ENCODE data around the gene KLK8. TPM values are rescaled to one million over a fixed set of nuclear protein-coding genes. Genes with fewer than 3 reads are reported as not detected.

The KLK8 gene
- total RNA-seq, 1 experiment from 2014 or later: 2.7 TPM

GRCh38 chr19:51018745-51019543 lies 17.5 kb upstream of the KLK8 start:
- no peak overlapping the region for H3K27ac Mint-ChIP-seq
- peaks cover 15 to 28% of the 10 kb centered on the region in 2 experiments for H3K4me1 Mint-ChIP-seq
- peaks cover 0 to 13% of the 10 kb centered on the region in 2 experiments; a peak in 4 of 5 replicates for H3K9me3 Mint-ChIP-seq
- H3K9me3 ChIP-seq (ENCODE audit: control insufficient read depth, low read depth, low read length): no peaks in the 10 kb centered on the region
- H3K4me2 ChIP-seq (ENCODE audit: insufficient read depth, insufficient read length, low read length): peak overlapping the region; percentile 79
- no peak overlapping the region for H2AK5ac ChIP-seq (ENCODE audit: insufficient read length, low read length)
- peak overlapping the region; percentile 55 to 89 for H3K4me3 Mint-ChIP-seq
- H3K27me3 ChIP-seq (ENCODE audit: insufficient read depth, low read length): no peaks in the 10 kb centered on the region; the same call in 1 of the 2 replicates
- H2BK120ac ChIP-seq (ENCODE audit: low read depth, low read length, poor library complexity, severe bottlenecking): no peak overlapping the region
- H3K4me1 ChIP-seq (ENCODE audit: insufficient read depth, low read length): no peaks in the 10 kb centered on the region
- H3K56ac ChIP-seq (ENCODE audit: insufficient read length, low read depth, low read length): no peak overlapping the region
- H3K4ac ChIP-seq (ENCODE audit: low read depth, low read length): no peak overlapping the region
- no peak overlapping the region for H4K5ac ChIP-seq (ENCODE audit: insufficient read length, low read depth, low read length)
- H4K20me1 ChIP-seq (ENCODE audit: control insufficient read depth, insufficient read depth, insufficient read length): no peaks in the 10 kb centered on the region
- H3K79me2 ChIP-seq (ENCODE audit: insufficient read depth, low read length): no peaks in the 10 kb centered on the region
- H3K23ac ChIP-seq (ENCODE audit: insufficient read length, low read depth, low read length): no peak overlapping the region
- H4K91ac ChIP-seq (ENCODE audit: insufficient read length, low read depth, low read length): no peak overlapping the region
- no peak overlapping the region for H2BK5ac ChIP-seq (ENCODE audit: insufficient read length, low read length)
- no peak overlapping the region for H3K18ac ChIP-seq (ENCODE audit: insufficient read length, low read depth, low read length)
- no peaks in the 10 kb centered on the region for H3K79me1 ChIP-seq (ENCODE audit: insufficient read depth, low read depth, low read length, poor library complexity, severe bottlenecking)
- H2BK12ac ChIP-seq (ENCODE audit: insufficient read length, low read depth, low read length): no peak overlapping the region
- H4K8ac ChIP-seq (replicated peaks; ENCODE audit: insufficient read length, low read depth, low read length): no peak overlapping the region
- H3K27ac ChIP-seq (ENCODE audit: insufficient read length, low read depth, low read length): no peak overlapping the region
- H3K23me2 ChIP-seq (ENCODE audit: insufficient read length, low read depth, low read length, poor library complexity, severe bottlenecking): peaks cover 16% of the 10 kb centered on the region
- no peak overlapping the region; the same call in 1 of the 2 replicates for H3K14ac ChIP-seq (ENCODE audit: insufficient read depth, low read length)
- WGBS (ENCODE audit: extremely low coverage, insufficient read length, low lambda C conversion rate): no CpG with 5 or more reads among the region's 68 CpGs
- H3K9ac ChIP-seq (ENCODE audit: extremely low read depth, insufficient read length, low read length): no peak overlapping the region
- H2BK15ac ChIP-seq (ENCODE audit: low read depth, low read length): no peak overlapping the region
- TF ChIP-seq CTCF (conservative IDR thresholded peaks at IDR 0.05): no peak
- H3K36me3 Mint-ChIP-seq (ENCODE audit: insufficient read depth in 1 of 3, low read depth in 3 of 3): peaks cover 0 to 2% (median 0%) of the 10 kb centered on the region in 3 experiments; a peak in 2 of 7 replicates
- no peak overlapping the region for H2AFZ ChIP-seq (ENCODE audit: low read length)
- H3K27me3 Mint-ChIP-seq (ENCODE audit: low read depth): peaks cover 73% of the 10 kb centered on the region
- peak; percentile 59 for DNase-seq
- no peak overlapping the region for H3T11ph ChIP-seq (ENCODE audit: low read length)
- H2BK20ac ChIP-seq (ENCODE audit: low read depth, low read length, poor library complexity, severe bottlenecking): no peak overlapping the region
